Neural cell (in vitro differentiated cells): Measurements from ENCODE around the gene RNF44. TPM values are rescaled to one million over a fixed set of nuclear protein-coding genes. Genes with fewer than 3 reads are reported as not detected.

Experiments used
- H2AFZ ChIP-seq: fragments of 200-600, 300-800 bp; sonication (generic), shearing (Covaris generic); 2 replicates; pipeline ENCODE4 v1.6.0; 2014; ENCODE audit warnings: low read depth, mild to moderate bottlenecking, antibody characterized with exemption, low read length, moderate library complexity
- H3F3A ChIP-seq: fragments of 200-600 bp; shearing (Covaris generic); 2 replicates; pipeline ENCODE4 v1.6.1; 2016; ENCODE audit warnings: mild to moderate bottlenecking, moderate library complexity, mixed read lengths, antibody characterized with exemption, low read length; ENCODE audit not compliant: insufficient read depth, poor library complexity, severe bottlenecking
- H3K27ac ChIP-seq: fragments of 200-600, 300-800 bp; sonication (generic), shearing (Covaris generic); 2 replicates; pipeline ENCODE4 v1.5.1; 2014; ENCODE audit warnings: mild to moderate bottlenecking, low read length, moderate library complexity
- H3K27me3 ChIP-seq: fragments of 300-800, 200-600 bp; sonication (generic), shearing (Covaris generic); 2 replicates; pipeline ENCODE4 v1.6.0; 2014; ENCODE audit warnings: mild to moderate bottlenecking, low read depth, low read length, moderate library complexity; ENCODE audit not compliant: insufficient read depth
- H3K36me3 ChIP-seq: fragments of 300-800, 200-600 bp; sonication (generic), shearing (Covaris generic); 2 replicates; pipeline ENCODE4 v1.5.1; 2014; ENCODE audit warnings: mild to moderate bottlenecking, antibody characterized with exemption, low read length, moderate library complexity; ENCODE audit not compliant: insufficient read depth
- H3K4me2 ChIP-seq: fragments of 300-800, 200-600 bp; sonication (generic), shearing (Covaris generic); 2 replicates; pipeline ENCODE4 v1.6.0; 2014; ENCODE audit warnings: mild to moderate bottlenecking, low read length
- H3K4me3 ChIP-seq: fragments of 300-800, 200-600 bp; sonication (generic), shearing (Covaris generic); 2 replicates; pipeline ENCODE4 v1.5.1; 2014; ENCODE audit warnings: mild to moderate bottlenecking, low read length, moderate library complexity
- H3K79me2 ChIP-seq: fragments of 200-600 bp; shearing (Covaris generic); replicated peaks from 2 replicates; pipeline ENCODE4 v1.6.0; 2014; ENCODE audit warnings: mild to moderate bottlenecking, low read length, moderate library complexity; ENCODE audit not compliant: insufficient read depth
- H3K9ac ChIP-seq: fragments of 300-800, 200-600 bp; sonication (generic), shearing (Covaris generic); 2 replicates; pipeline ENCODE4 v1.6.1; 2016; ENCODE audit warnings: mild to moderate bottlenecking, low read length, mixed read lengths
- H3K9me2 ChIP-seq: fragments of 200-600 bp; shearing (Covaris generic); 2 replicates; pipeline ENCODE4 v1.6.1; 2016; ENCODE audit warnings: mild to moderate bottlenecking, low read length, mixed read lengths; ENCODE audit not compliant: insufficient read depth
- H3K9me3 ChIP-seq: fragments of 200-600, 300-800 bp; sonication (generic), shearing (Covaris generic); 2 replicates; pipeline ENCODE4 v1.6.1; 2016; ENCODE audit warnings: mild to moderate bottlenecking, mixed run types, low read length, moderate library complexity, mixed read lengths
- H4K20me1 ChIP-seq: fragments of 200-600 bp; shearing (Covaris generic); 2 replicates; pipeline ENCODE4 v1.6.1; 2016; ENCODE audit warnings: mild to moderate bottlenecking, mixed run types; ENCODE audit not compliant: insufficient read depth
- EP300 ChIP-seq: fragments of 450-650 bp; conservative IDR thresholded peaks from 2 replicates; pipeline ENCODE4 v1.6.1; 2014; ENCODE audit warnings: antibody characterized with exemption, mild to moderate bottlenecking, moderate library complexity; ENCODE audit not compliant: poor library complexity, severe bottlenecking
- EZH2 ChIP-seq: fragments of 200-600, 300-800 bp; shearing (Covaris generic), sonication (generic); IDR thresholded peaks from 2 replicates; pipeline ENCODE4 v1.6.1; 2014; ENCODE audit warnings: antibody characterized with exemption, low read length, borderline replicate concordance, mild to moderate bottlenecking; ENCODE audit not compliant: insufficient read depth, poor library complexity, severe bottlenecking
- MXI1 ChIP-seq: fragments of 450-650 bp; conservative IDR thresholded peaks from 2 replicates; pipeline ENCODE4 v1.6.1; 2014; ENCODE audit warnings: antibody characterized with exemption, mild to moderate bottlenecking; ENCODE audit not compliant: poor library complexity, severe bottlenecking
- POLR2AphosphoS5 ChIP-seq: IDR thresholded peaks from 2 replicates; pipeline ENCODE4 v1.6.1; 2012
- RAD21 ChIP-seq: fragments of 450-650 bp; conservative IDR thresholded peaks from 2 replicates; pipeline ENCODE4 v1.6.1; 2014; ENCODE audit warnings: antibody characterized with exemption, mild to moderate bottlenecking, moderate library complexity
- REST ChIP-seq: IDR thresholded peaks from 2 replicates; pipeline ENCODE4 v1.6.1; 2012; ENCODE audit warnings: borderline replicate concordance
- SMC3 ChIP-seq: fragments of 450-650 bp; conservative IDR thresholded peaks from 2 replicates; pipeline ENCODE4 v1.6.1; 2014; ENCODE audit warnings: antibody characterized with exemption, mild to moderate bottlenecking, moderate library complexity; ENCODE audit not compliant: poor library complexity
- TAF1 ChIP-seq: IDR thresholded peaks from 2 replicates; pipeline ENCODE4 v1.6.1; 2012; ENCODE audit warnings: low read depth
- polyA plus RNA-seq: library from polyadenylated mRNA; depleted of rRNA; stranded (reverse); fragments of >200 nt; gene quantifications from 2 replicates; pipeline ENCODE4 v1.2.3, GENCODE V29; 2014
- TF ChIP-seq, protein P1 (sequence below): fragments of 450-650 bp; IDR thresholded peaks from 2 replicates; pipeline ENCODE4 v1.5.1; 2014; ENCODE audit warnings: antibody characterized with exemption, mild to moderate bottlenecking, moderate library complexity; ENCODE audit not compliant: poor library complexity, severe bottlenecking

Gene RNF44
- polyA plus RNA-seq, 1 donor from 2014 or later = 22.2 TPM

GRCh38 chr5:176497852-176498251 lies 39.4 kb downstream of the RNF44 start:
- TF ChIP-seq POLR2AphosphoS5 (no peak), EP300 (no peak), MXI1 (no peak), EZH2 (no peak), RAD21 (no peak), SMC3 (no peak)
- no peak overlapping the region for H3K4me3 ChIP-seq
- no peaks in the 10 kb centered on the region for H3K79me2 ChIP-seq
- no peaks in the 10 kb centered on the region for H3K9me2 ChIP-seq
- H3K27ac ChIP-seq = no peak overlapping the region
- H3K27me3 ChIP-seq = no peaks in the 10 kb centered on the region
- H3F3A ChIP-seq = no peaks in the 10 kb centered on the region
- H3K4me2 ChIP-seq = no peak overlapping the region
- no peak overlapping the region for H3K9ac ChIP-seq
- no peaks in the 10 kb centered on the region for H3K9me3 ChIP-seq
- H4K20me1 ChIP-seq = no peaks in the 10 kb centered on the region
- H2AFZ ChIP-seq = no peak overlapping the region
- H3K36me3 ChIP-seq = peaks cover 7% of the 10 kb centered on the region

- Histone ChIP-seq H2AFZ (no peak overlapping the region), H4K20me1 (no peaks in the 10 kb centered on the region), H3K36me3 (peaks cover 12% of the 10 kb centered on the region), H3K79me2 (no peaks in the 10 kb centered on the region), H3K9ac (no peak overlapping the region), H3K27me3 (no peaks in the 10 kb centered on the region), H3K9me3 (no peaks in the 10 kb centered on the region), H3K4me2 (no peak overlapping the region), H3F3A (no peaks in the 10 kb centered on the region), H3K9me2 (no peaks in the 10 kb centered on the region), H3K4me3 (no peak overlapping the region), H3K27ac (no peak overlapping the region)
- TF ChIP-seq TAF1 (no peak), POLR2AphosphoS5 (no peak), EZH2 (no peak), EP300 (no peak), REST (no peak), RAD21 (no peak), MXI1 (no peak), SMC3 (no peak)
- TF ChIP-seq, protein P1, sequence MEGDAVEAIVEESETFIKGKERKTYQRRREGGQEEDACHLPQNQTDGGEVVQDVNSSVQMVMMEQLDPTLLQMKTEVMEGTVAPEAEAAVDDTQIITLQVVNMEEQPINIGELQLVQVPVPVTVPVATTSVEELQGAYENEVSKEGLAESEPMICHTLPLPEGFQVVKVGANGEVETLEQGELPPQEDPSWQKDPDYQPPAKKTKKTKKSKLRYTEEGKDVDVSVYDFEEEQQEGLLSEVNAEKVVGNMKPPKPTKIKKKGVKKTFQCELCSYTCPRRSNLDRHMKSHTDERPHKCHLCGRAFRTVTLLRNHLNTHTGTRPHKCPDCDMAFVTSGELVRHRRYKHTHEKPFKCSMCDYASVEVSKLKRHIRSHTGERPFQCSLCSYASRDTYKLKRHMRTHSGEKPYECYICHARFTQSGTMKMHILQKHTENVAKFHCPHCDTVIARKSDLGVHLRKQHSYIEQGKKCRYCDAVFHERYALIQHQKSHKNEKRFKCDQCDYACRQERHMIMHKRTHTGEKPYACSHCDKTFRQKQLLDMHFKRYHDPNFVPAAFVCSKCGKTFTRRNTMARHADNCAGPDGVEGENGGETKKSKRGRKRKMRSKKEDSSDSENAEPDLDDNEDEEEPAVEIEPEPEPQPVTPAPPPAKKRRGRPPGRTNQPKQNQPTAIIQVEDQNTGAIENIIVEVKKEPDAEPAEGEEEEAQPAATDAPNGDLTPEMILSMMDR = no peak
Measured at GRCh38 chr5:176492431-176492830, 44.8 kb downstream of the RNF44 start.

GRCh38 chr5:176491901-176492300 lies 45.3 kb downstream of the RNF44 start:
- no peak overlapping the region for H3K9ac ChIP-seq
- H3K27ac ChIP-seq = no peak overlapping the region
- no peak overlapping the region for H2AFZ ChIP-seq
- H3K36me3 ChIP-seq = peaks cover 12% of the 10 kb centered on the region
- H3K4me2 ChIP-seq = no peak overlapping the region
- H3F3A ChIP-seq = no peaks in the 10 kb centered on the region
- no peaks in the 10 kb centered on the region for H3K79me2 ChIP-seq
- H4K20me1 ChIP-seq = no peaks in the 10 kb centered on the region
- no peaks in the 10 kb centered on the region for H3K9me3 ChIP-seq
- TF ChIP-seq REST = no peak
- TF ChIP-seq SMC3 = no peak
- TF ChIP-seq POLR2AphosphoS5 = no peak
- TF ChIP-seq RAD21 = no peak
- no peak for TF ChIP-seq TAF1
- TF ChIP-seq, protein P1 = no peak
- no peak for TF ChIP-seq EZH2
- TF ChIP-seq MXI1 = no peak
- no peaks in the 10 kb centered on the region for H3K9me2 ChIP-seq
- H3K4me3 ChIP-seq = no peak overlapping the region
- H3K27me3 ChIP-seq = no peaks in the 10 kb centered on the region
